GM19238 (cell line): ENCODE results near the gene CABCOCO1.

Source experiments
- DNase-seq: peaks from one replicate; pipeline ENCODE4 v3.0.0; 2011; ENCODE audit warnings: low spot score; ENCODE audit not compliant: insufficient read length

Gene CABCOCO1, protein sequence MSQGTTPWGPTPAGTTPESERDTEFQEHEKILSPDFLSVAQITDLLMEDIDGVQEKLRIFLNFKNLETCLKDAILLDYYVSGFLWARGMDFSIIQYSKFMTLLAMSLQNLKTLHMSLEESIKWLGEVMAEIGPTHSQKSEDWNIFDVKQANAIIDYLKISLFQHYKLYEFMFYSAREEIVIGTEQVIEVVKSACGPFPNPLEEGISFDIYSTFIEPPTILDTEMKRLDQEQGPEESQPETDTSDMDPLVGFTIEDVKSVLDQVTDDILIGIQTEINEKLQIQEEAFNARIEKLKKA

DNA sequence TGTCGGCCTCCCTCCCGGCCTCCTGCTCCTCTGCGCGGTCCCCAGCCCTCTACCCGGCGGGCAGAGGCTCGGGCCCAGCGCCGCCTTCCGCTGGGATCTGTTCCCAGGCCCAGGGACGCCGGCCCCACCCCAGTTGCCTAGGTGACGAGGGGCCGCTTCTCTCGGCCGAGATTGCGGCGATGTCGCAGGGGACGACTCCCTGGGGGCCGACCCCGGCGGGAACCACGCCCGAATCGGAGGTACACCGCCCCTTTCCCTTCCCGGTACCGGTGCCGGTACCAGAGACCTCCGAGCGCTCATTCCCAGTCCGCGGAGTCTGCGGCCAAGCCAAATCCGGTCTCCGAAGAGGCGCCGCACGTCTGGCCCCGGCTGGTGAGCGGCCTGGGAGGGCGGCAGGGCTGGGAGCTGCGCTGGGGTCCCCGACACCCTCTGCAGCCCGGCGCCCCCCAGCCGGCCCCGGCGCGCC is at the start of gene CABCOCO1:
CABCOCO1 (plus strand) TSS at position 136 of the 466 bp plus-strand sequence; CDS start at position 180, 44 bp downstream.
- no peak for DNase-seq

DNA sequence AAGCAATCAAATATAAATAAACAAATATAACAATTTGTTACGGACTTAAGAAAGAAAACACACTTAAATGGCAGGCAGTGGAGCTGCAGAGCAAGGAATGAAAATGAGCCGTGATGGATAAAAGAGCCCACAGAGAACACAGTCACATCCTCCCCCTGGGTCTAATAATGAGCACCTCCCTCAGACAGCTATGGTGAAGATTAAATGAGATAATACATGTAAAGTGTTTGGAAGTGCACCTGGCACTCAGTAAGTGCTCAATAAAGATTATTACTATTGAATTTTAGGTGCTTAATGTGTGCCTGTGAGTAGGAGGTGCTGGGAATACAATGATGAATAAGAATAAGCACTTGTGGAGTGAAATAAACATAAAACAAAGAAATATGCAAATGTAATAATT is 49.1 kb upstream of the CABCOCO1 start:
- no peak for DNase-seq

DNA sequence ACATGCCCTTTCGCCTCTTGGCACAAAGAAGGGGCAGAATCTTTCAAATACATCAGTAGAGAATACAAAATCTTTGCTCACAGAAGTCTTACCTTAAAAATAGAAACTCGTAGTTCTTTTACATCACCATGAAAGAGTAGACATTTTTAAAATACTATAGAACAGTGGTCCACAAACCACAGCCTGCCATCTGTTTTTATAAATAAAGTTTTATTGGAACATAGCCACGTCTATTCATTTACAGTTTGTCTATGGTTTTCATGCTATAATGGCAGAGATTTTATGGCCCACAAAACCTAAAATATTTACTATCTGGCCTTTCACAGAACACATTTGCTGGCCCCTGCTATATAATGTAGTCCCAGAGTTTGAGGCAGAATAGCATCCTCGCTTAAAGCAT is 46.1 kb upstream of the CABCOCO1 start:
- no peak for DNase-seq

DNA sequence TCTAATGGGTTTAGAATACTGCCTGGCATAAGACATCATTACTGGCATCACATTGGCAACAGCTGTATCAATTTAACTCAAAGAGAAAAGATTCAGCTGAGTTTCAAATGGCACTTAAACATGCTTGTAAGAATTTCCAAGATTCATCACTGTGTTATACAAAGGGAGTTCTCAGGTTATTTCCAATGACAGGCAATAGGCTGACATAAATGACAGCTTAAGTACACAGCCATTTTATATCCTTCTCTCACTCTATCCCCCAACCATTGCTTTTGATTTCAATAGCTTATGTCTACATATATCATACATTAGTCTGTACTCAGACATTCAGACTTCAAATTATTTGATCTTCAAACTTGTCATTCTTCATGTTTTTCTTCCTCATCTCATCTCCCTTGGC is 45.5 kb upstream of the CABCOCO1 start:
- no peak for DNase-seq

DNA sequence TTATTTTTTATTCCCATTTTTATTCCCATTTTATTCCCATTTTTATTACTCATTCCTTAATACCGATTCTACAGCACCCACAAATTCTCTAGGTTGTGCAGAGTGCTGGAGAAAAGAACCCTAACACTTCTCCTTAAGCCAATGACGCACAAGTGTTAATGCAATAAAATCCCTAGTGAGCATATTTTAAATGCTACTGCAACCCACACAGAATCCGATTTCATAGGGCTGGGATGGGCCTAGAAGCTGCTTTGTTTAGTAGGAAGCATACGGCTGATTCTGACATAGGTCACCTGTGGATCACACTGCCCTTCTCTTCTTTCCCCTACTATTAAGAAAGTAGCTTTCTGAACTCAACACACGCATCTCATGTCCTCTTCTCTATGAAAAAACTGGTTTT is 45.1 kb upstream of the CABCOCO1 start:
- no peak for DNase-seq

DNA sequence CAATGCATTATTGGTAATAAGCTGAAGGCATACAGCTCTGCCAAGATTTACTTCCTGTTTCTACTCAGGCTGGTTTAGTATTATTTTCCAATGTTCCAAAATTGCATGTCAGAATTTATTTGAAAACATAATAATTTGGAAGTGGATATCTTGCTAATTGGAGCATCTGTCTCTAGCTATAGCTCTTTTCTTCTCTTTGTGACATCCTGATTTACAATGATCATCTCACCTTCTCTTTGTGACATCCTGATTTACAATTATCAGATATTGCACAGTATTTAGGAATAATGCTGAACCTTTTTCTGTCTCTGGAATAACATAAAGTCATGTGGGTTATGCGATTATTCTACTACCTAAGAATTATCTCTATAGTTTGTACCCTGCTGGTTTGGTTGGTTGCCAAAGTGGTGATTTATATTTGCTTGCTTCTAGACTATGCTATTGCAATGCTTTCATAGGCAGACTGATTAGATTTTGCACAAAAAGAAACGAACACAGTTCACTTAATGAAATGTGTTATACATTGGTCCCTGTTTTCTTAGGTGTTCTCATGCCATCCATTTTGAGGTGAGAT is 44.3 kb upstream of the CABCOCO1 start:
- no peak for DNase-seq

DNA sequence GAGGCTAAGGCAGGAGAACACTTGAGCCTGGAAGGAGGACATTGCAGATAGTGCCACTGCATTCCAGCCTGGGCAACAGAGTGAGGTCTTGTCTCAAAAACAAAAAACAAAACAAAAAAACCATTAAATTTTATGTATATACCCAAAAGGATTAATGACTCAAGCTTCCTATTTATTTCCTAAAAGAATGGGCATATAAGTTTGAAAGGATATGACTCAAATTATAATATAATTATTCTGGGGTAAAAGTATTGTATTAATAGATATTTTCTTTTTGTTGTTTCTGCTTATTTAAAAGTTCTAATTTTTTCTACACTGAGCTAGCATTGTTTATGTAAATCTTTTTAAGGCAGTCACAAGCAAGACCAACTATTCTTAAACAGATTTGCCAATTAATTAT is 42.2 kb upstream of the CABCOCO1 start:
- no peak for DNase-seq

DNA sequence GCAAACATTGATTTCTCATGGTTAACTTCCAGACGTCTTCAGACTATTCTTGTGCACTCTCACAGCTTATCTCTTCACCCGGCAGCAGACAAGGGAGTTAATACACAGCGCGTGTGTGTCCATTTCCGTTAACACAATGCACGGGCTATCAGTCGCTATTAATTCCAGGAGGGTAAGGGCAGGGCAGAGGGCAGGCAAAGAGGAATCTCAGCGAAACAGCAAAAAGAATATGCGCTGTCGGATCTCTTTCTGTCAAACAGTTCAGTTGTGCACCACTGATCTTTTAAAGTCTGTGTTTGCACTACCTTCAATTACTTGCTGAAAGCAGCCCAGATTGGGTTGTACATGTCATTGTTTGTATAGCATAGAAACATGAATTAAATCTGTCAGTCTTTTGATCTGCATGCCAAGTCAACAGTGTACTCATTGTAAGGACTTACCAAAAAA is 41.1 kb upstream of the CABCOCO1 start:
- DNase-seq, result no peak

DNA sequence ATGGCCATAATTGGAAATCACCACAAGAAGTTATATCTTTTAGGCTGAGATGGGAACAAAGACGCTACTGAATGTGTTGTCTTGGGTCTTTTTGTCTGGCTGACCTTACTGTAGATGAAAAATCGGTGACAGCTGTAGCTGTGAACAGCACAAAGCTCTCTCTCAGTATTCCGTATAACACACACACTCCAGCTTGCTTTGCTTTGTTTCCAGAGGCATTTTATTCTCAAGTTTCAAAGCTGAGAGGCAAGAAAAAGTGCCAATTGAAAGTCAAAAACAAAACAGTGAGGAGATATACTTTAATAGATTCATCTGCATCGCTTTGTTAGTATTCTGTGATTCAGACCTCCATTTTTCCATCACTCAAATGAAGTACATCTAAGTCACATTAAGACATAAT is 39.6 kb upstream of the CABCOCO1 start:
- DNase-seq, result no peak

DNA sequence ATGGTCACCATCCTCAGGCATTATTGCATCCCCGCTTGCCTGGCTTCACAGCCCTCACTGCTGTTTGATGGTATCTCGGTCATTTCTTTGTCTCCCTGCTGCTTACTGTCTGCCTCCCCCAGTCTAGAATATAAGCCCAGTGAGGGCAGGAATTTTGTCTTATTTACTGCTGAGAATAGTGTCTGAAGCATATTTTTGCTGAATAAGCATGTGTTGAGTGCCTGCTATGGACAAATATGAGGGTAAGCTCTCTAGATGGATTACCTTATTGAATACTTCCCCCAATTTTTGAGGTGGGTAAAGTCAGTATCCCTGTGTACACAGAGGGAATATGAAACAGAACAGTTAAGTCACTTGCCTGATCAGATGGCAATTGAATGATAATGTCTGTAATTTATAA is 36.5 kb upstream of the CABCOCO1 start:
- no peak for DNase-seq

DNA sequence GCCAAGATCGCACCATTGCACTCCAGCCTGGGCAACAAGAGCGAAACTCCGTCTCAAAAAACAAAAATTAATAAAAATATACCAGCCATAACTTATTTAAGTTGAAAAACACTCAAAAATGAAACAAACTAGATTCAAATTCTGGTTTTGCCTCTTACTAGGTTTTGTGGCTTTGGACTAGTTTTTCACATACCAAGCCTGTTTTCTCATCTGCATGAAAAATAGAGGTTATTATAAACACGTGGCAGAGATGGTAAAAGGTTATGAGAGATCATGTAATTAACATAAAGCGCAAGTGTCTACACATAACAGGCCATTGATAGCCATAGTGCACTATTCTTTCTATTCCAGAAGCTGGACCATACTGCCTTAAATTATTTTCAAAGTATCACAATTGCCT is 35.5 kb upstream of the CABCOCO1 start:
- DNase-seq, result no peak

DNA sequence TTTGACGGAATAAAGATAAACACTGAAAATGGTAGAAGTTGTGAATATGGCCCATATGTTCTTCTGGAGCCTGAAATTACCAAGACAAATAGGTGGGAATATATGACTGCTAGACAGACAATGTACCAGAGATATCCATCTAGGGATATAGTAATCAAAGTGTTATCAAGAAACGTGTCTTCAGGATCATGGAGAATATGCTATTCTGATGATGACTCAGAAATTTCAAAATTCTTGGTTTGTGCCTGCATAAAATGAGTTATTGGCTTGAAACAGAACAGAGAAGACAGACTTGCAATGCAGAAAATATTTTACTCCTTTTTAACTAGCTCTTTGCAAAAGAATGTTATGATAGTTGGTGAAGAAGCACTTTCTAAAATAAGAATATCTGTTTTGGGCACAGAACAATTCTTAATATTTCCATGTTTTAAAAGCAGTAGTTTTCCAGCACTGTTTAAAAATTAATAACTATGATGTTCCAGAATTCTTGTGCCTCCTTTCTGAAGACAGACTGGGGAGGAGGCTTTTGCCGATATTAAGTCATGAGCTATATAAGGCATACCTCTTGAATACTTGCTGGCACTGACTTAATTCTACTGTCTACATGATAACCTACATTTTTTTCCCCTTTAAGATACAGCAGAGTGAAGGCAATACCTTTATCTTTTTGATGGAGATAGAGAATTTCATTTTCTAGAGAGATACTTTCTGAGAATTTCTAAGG is 34.4 kb upstream of the CABCOCO1 start:
- no peak for DNase-seq

DNA sequence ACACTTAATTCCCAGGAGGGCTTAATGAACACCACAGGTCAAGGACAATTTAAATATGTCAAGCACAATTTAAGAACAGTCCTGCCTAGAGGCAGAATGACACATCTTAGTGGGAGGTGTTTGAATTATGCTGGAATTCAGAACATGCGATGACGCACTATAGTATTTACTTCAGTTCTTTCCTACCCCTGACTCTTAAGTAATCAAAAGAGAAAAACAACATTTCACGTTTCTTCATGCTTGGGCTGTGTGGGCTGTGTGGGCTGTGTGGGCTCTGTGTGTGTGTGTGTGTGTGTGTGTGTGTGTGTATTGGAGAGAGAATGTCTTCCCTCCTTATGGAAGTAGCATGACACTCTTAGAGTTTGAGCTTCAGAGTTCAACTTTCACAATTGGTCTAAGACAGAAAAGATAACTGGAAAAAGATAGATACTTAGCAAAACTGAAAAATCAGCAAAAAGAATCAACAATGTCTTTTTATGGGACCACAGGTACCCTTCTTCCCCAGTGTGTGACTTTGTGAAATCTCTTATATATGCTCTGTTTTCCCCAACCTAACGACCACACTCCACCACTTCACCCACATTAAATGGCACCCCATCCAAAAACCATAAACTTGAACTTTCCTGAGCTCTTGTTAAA is 33.7 kb upstream of the CABCOCO1 start:
- no peak for DNase-seq

DNA sequence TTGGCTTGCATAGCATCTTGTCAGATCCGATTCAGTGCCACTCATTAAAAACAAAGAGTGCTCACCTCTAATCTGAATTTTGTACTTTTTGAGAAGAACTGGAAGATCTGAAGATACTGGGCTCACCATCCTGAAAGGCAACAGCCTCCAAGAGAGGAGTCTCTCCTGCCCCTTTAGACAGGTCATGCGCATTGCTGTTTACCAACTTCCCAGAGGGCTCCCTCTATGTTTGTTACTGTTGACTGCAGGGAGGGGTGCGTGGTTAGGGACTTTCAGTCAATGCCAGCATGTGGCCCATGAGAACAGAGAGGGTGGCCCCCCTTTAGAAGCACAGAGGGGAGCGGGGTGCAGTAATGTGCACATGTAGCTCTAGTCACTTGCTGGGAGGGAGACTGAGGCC is 33.2 kb upstream of the CABCOCO1 start:
- no peak for DNase-seq

DNA sequence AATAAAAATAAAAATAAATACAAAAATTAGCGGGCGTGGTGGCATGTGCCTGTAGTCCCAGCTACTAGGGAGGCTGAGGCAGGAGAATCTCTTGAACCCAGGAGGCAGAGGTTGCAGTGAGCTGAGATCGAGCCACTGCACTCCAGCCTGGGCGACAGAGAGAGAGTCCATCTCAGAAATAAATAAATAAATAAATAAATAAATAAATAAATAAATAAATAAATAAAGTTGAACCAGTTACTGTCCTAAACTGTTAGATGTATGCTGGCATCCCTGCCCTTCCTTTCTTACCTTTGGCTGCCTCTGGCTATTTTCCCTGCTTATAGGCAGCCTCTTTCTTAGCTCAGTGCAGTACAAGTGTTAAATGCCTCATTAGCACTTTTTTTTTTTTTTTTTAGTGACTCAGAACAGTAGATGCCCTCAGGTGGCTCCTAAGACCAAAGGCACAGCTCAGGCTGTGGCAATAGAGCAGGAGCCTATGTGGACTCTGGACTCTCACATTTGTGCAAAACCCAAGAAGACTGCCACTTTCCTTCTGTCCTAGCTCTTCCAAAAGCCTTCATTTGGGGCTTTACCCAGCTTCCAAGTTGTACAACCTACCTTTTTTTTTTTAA is 30.6 kb upstream of the CABCOCO1 start:
- no peak for DNase-seq

DNA sequence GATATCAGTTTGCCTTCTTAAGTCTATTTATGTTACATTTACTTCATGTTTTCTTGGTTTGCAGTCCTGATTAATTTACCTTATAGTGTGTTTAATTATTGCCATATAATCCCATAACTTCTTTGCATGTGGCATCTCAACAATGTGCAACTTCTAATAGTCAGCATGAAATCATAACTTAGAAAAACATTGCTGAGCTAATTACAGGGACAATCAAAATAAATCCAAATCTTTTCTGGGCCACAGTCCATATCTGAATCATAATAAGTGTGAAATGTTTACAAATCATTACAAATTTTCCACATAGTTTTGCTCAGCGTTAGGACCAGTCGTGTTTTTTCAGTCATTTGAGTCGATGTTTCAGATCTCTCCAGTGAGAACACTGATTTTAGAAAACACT is 29.1 kb upstream of the CABCOCO1 start:
- DNase-seq, result no peak

DNA sequence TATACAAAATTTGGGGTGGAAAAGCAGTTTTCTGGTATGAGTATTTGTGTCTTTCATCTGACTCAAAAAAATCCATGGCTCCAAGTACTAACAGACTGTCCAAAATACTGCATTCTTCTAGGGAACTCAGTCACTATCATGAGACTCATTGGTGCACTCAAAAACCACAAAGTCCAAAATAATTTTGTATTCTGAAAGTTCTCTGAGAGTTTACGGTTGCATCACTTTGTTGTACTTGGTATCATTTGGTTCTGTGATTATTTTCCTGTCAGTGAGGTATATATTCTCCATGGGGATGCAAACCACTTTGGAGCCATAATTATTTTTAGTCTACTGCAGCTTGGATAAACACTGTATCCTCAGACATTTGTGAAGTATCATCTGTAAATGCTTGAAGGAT is 28.0 kb upstream of the CABCOCO1 start:
- no peak for DNase-seq

DNA sequence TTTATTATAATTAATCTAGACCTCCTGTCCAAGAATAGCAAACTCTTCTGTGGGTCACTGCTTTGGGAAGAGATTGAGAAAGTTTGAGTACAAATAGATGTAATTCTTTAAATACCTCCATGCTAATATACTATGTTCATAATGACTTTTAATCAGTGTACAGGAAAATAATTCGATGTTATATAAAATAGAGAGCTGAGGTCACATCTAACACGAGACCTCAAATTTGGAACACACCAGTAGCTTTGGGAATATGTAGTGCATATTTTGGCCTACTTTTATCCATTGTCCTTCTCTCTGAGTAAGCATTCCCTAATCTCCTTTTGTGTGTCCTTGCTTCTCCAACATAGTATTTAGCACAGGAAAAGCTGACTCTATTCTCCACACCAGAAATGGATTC is 27.3 kb upstream of the CABCOCO1 start:
- DNase-seq, result no peak

DNA sequence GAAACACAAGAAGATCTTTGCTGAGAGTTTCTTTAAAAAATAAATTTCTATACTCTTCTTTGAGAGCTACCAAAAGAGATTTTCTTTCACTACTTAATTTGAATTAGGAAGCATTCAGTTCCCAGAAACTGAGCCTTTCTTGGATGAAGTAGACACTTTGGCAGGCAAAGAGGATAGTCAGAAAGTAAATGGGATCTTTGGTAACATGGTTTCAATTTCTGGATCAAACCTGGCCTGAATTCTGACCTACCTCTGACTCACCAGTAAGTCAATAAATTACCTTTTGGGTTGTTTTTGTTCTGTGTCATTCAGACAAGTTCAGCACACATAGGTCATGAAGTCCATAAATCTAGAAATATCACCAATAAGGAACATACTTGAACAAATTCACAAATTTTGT is 26.8 kb upstream of the CABCOCO1 start:
- no peak for DNase-seq

DNA sequence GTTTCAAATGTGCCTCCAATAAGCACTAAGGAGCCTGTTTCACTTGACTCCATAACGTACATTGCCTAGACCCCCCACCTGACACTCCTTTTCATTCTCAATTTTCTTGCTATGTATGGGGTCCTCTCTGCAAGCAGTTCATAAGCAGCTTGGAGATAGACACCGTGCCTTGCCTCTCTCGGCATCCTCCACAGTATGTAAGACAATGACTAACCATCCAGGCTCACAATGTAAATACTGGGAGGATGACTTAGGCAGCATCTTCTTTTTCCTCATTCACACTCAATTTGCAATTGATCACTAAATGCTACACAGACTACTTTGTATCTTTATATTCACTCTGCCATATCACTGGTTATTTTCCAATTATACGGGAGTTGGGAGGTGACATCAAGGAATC is 22.8 kb upstream of the CABCOCO1 start:
- DNase-seq, result no peak

DNA sequence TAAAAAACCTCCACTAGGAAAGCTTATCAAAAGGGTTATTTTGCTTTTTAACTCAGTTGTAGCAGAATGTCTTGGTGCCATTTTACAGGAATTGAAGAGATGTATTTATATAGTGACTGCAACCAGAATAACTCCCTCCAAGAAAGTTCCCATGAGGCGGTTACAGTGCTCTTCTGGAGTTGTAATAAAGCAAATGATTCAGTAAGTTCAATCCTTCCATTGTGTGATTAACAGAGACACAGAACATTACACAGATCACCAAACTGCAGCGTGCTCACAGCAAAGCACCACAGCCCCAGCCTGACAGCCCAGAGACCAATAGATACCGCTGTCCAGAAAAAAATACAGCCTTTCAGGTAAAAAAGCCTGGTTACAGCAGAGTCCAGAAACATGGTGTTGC is 21.9 kb upstream of the CABCOCO1 start:
- no peak for DNase-seq

DNA sequence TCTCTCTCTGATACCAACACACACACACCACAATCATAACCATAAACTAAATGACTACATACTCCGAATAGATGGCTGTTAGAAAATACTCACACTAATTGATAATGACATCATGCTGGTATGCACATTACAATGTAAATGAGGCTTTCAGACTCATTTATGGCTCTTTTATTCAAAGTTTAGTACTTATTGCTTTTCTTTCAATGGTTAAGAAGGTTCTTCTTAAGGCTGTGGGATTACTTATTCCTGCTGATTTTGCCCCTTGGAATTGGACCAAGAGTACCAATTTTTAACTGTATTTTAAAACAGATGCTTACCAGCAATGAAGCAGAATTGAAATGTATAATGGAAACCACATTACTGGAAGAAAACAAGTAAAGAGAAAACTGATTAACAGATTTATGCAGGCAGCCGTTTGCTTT is 20.6 kb upstream of the CABCOCO1 start:
- DNase-seq, result no peak
